HUES64 (cell line): ENCODE measurements around the gene LDLRAD1.
"Not testable (repeated sequence)": the region's sequence is repeated elsewhere in the genome, so short reads cannot be mapped to it uniquely, and the experiment has no call there.

Experiments
- H3K27ac ChIP-seq: 2 replicates; pipeline ENCODE4 v1.7.0; 2013; ENCODE audit warnings: low read depth, low read length, inconsistent platforms
- H3K27me3 ChIP-seq: 2 replicates; pipeline ENCODE4 v1.6.1; 2013; ENCODE audit warnings: mild to moderate bottlenecking, low read length; ENCODE audit not compliant: insufficient read depth
- H3K36me3 ChIP-seq: 2 replicates; pipeline ENCODE4 v1.6.1; 2013; ENCODE audit warnings: mild to moderate bottlenecking, low read length; ENCODE audit not compliant: insufficient read depth
- H3K4me1 ChIP-seq: 2 replicates; pipeline ENCODE4 v1.6.1; 2013; ENCODE audit warnings: mild to moderate bottlenecking, low read length, moderate library complexity; ENCODE audit not compliant: insufficient read depth
- H3K4me3 ChIP-seq: 2 replicates; pipeline ENCODE4 v1.5.1; 2013; ENCODE audit warnings: mild to moderate bottlenecking, low read length, moderate library complexity
- H3K9ac ChIP-seq: 2 replicates; pipeline ENCODE4 v1.6.1; 2013; ENCODE audit warnings: mild to moderate bottlenecking, low read depth, low read length
- H3K9me3 ChIP-seq: 2 replicates; pipeline ENCODE4 v1.6.1; 2013; ENCODE audit warnings: low read depth, low read length; ENCODE audit not compliant: insufficient read depth
- WGBS: fragments of 150-250, 120-280 bp; methylation state at CpG from one replicate; pipeline ENCODE4 v1.1.7; 2013; ENCODE audit warnings: missing lambda C conversion rate; 5-methylcytosine and 5-hydroxymethylcytosine counted together

Gene LDLRAD1

GRCh38 chr1:54003750-54004480, 14.1 kb downstream of the LDLRAD1 start:
- H3K27me3 ChIP-seq, H3K4me1 ChIP-seq, H3K9ac ChIP-seq, H3K9me3 ChIP-seq, H3K36me3 ChIP-seq, H3K27ac ChIP-seq, H3K4me3 ChIP-seq: not testable (repeated sequence)
- WGBS, result 95% methylated on average over 19 of the region's 19 CpGs

GRCh38 chr1:54003249-54003646, 14.7 kb downstream of the LDLRAD1 start:
- Histone ChIP-seq H3K27ac (no peak overlapping the region), H3K4me1 (no peaks in the 10 kb centered on the region), H3K27me3 (no peaks in the 10 kb centered on the region), H3K36me3 (no peaks in the 10 kb centered on the region), H3K9ac (no peak overlapping the region), H3K4me3 (no peak overlapping the region), H3K9me3 (peaks cover 8% of the 10 kb centered on the region; the same call in 1 of the 2 replicates)
- WGBS, result 91% methylated on average over 12 of the region's 12 CpGs

GRCh38 chr1:54002544-54003248, 15.3 kb downstream of the LDLRAD1 start:
- H3K36me3 ChIP-seq, result no peaks in the 10 kb centered on the region
- H3K9me3 ChIP-seq, result peaks cover 8% of the 10 kb centered on the region; the same call in 1 of the 2 replicates
- no peaks in the 10 kb centered on the region for H3K27me3 ChIP-seq
- H3K4me1 ChIP-seq, result no peaks in the 10 kb centered on the region
- no peak overlapping the region for H3K27ac ChIP-seq
- no peak overlapping the region for H3K9ac ChIP-seq
- 92% methylated on average over 9 of the region's 9 CpGs for WGBS
- no peak overlapping the region for H3K4me3 ChIP-seq

- WGBS, result 84% methylated on average over 3 of the region's 3 CpGs
- no peaks in the 10 kb centered on the region for H3K27me3 ChIP-seq
Observed at GRCh38 chr1:54001591-54001990, 16.4 kb downstream of the LDLRAD1 start.

GRCh38 chr1:53999920-54000319, 18.1 kb downstream of the LDLRAD1 start:
- Histone ChIP-seq H3K4me1 (no peaks in the 10 kb centered on the region), H3K4me3 (no peak overlapping the region), H3K36me3 (no peaks in the 10 kb centered on the region), H3K27ac (no peak overlapping the region), H3K9ac (no peak overlapping the region), H3K9me3 (peaks cover 8% of the 10 kb centered on the region; the same call in 1 of the 2 replicates), H3K27me3 (no peaks in the 10 kb centered on the region)

More at GRCh38 chr1:54001591-54001990, 16.4 kb downstream of the LDLRAD1 start:
- Histone ChIP-seq H3K4me3 (no peak overlapping the region), H3K27ac (no peak overlapping the region), H3K4me1 (no peaks in the 10 kb centered on the region), H3K36me3 (no peaks in the 10 kb centered on the region), H3K9me3 (peaks cover 8% of the 10 kb centered on the region; the same call in 1 of the 2 replicates), H3K9ac (no peak overlapping the region)

GRCh38 chr1:53998223-53998622, 19.8 kb downstream of the LDLRAD1 start:
- Histone ChIP-seq H3K27ac (no peak overlapping the region), H3K9ac (no peak overlapping the region), H3K9me3 (0 out of 2 replicates have a peak, but pooled peaks cover 2% of the 10 kb centered on the region), H3K36me3 (no peaks in the 10 kb centered on the region), H3K4me1 (no peaks in the 10 kb centered on the region), H3K27me3 (no peaks in the 10 kb centered on the region), H3K4me3 (no peak overlapping the region)
- WGBS, result 94% methylated on average over 1 of the region's 1 CpG

GRCh38 chr1:53995683-53996082, 22.3 kb downstream of the LDLRAD1 start:
- H3K4me1 ChIP-seq, result no peaks in the 10 kb centered on the region
- H3K27ac ChIP-seq, result no peak overlapping the region
- no peaks in the 10 kb centered on the region for H3K36me3 ChIP-seq
- H3K9ac ChIP-seq, result no peak overlapping the region
- H3K4me3 ChIP-seq, result no peak overlapping the region
- no peaks in the 10 kb centered on the region for H3K27me3 ChIP-seq
- WGBS, result no CpG with 5 or more reads among the region's 1 CpG
- no peaks in the 10 kb centered on the region for H3K9me3 ChIP-seq

- not testable (repeated sequence) for H3K4me1 ChIP-seq, H3K36me3 ChIP-seq, H3K9ac ChIP-seq, H3K27ac ChIP-seq, H3K27me3 ChIP-seq, H3K4me3 ChIP-seq, H3K9me3 ChIP-seq
- 100% methylated on average over 1 of the region's 2 CpGs for WGBS
Observed at GRCh38 chr1:53994516-53994915, 23.5 kb downstream of the LDLRAD1 start.

- Histone ChIP-seq H3K4me3 (no peak overlapping the region), H3K36me3 (no peaks in the 10 kb centered on the region), H3K27me3 (no peaks in the 10 kb centered on the region), H3K4me1 (no peaks in the 10 kb centered on the region), H3K9ac (no peak overlapping the region), H3K9me3 (no peaks in the 10 kb centered on the region), H3K27ac (no peak overlapping the region)
- 80% methylated on average over 4 of the region's 4 CpGs for WGBS
Observed at GRCh38 chr1:53992085-53992874, 25.7 kb downstream of the LDLRAD1 start.

GRCh38 chr1:53987880-53988279, 30.1 kb downstream of the LDLRAD1 start:
- Histone ChIP-seq H3K9me3 (no peaks in the 10 kb centered on the region), H3K27me3 (no peaks in the 10 kb centered on the region), H3K4me3 (no peak overlapping the region), H3K4me1 (peaks cover 2% of the 10 kb centered on the region; the same call in 1 of the 2 replicates), H3K27ac (no peak overlapping the region), H3K9ac (no peak overlapping the region), H3K36me3 (no peaks in the 10 kb centered on the region)
- 100% methylated on average over 2 of the region's 2 CpGs for WGBS

- no peak overlapping the region for H3K9ac ChIP-seq
- H3K27me3 ChIP-seq, result no peaks in the 10 kb centered on the region
- no peak overlapping the region for H3K4me3 ChIP-seq
- 93% methylated on average over 2 of the region's 3 CpGs for WGBS
- H3K27ac ChIP-seq, result no peak overlapping the region
- no peaks in the 10 kb centered on the region for H3K9me3 ChIP-seq
- H3K36me3 ChIP-seq, result no peaks in the 10 kb centered on the region
- H3K4me1 ChIP-seq, result peaks cover 10% of the 10 kb centered on the region; the same call in 1 of the 2 replicates
Observed at GRCh38 chr1:53986458-53986857, 31.5 kb downstream of the LDLRAD1 start.
